Liver (tissue), 9 donors: ENCODE data around the gene NTM. TPM values are rescaled to one million over a fixed set of nuclear protein-coding genes. Genes with fewer than 3 reads are reported as not detected.

ENCODE experiments used
- DNase-seq: peaks from one replicate; pipeline ENCODE4 v3.0.0-alpha.2; 2017; ENCODE audit warnings: low spot score
- H3K27ac ChIP-seq, 2 donors: one replicate each; pipeline ENCODE4 v1.7.0; 2013; ENCODE audit warnings: inconsistent platforms in 2 of 2, low read length in 2 of 2, control low read depth in 1 of 2, low read depth in 1 of 2, mild to moderate bottlenecking in 1 of 2
- H3K27me3 ChIP-seq, 4 donors: one replicate each; pipeline versions ENCODE4 v1.6.1 to v1.7.0; 2013; ENCODE audit warnings: low read length in 3 of 4, inconsistent platforms in 1 of 4, mild to moderate bottlenecking in 1 of 4, moderate library complexity in 1 of 4; ENCODE audit not compliant: control insufficient read depth in 4 of 4, insufficient read depth in 4 of 4
- H3K36me3 ChIP-seq, 4 donors: one replicate each; pipeline versions ENCODE4 v1.6.1 to v1.7.0; 2013; ENCODE audit warnings: low read length in 3 of 4, mild to moderate bottlenecking in 3 of 4, low read depth in 1 of 4, moderate library complexity in 1 of 4; ENCODE audit not compliant: control insufficient read depth in 4 of 4, insufficient read depth in 3 of 4
- H3K4me1 ChIP-seq, 4 donors: one replicate each; pipeline versions ENCODE4 v1.6.1 to v1.7.0; 2013; ENCODE audit warnings: low read length in 3 of 4, mild to moderate bottlenecking in 3 of 4, moderate library complexity in 1 of 4; ENCODE audit not compliant: control insufficient read depth in 4 of 4, insufficient read depth in 4 of 4
- H3K4me3 ChIP-seq, 3 donors: one replicate each; pipeline versions ENCODE4 v1.6.1 to v1.7.0; 2013; ENCODE audit warnings: low read length in 3 of 3, control low read depth in 1 of 3, low read depth in 1 of 3, mild to moderate bottlenecking in 1 of 3
- H3K9ac ChIP-seq, 2 donors: one replicate each; pipeline ENCODE4 v1.7.0; 2013; ENCODE audit warnings: low read length in 2 of 2, mild to moderate bottlenecking in 2 of 2, moderate library complexity in 2 of 2, control low read depth in 1 of 2, low read depth in 1 of 2
- H3K9me3 ChIP-seq, 4 donors: one replicate each; pipeline versions ENCODE4 v1.6.1 to v1.7.0; 2013; ENCODE audit warnings: low read length in 3 of 4; ENCODE audit not compliant: control insufficient read depth in 4 of 4
- EGR1 ChIP-seq, 2 donors: IDR thresholded peaks; 2 replicates each; pipeline ENCODE4 v1.6.1; 2016 to 2018; ENCODE audit warnings: antibody characterized with exemption in 2 of 2, low read depth in 2 of 2
- FOXA1 ChIP-seq: IDR thresholded peaks from 2 replicates; pipeline ENCODE4 v1.6.1; 2016; ENCODE audit warnings: antibody characterized with exemption
- FOXA2 ChIP-seq: IDR thresholded peaks from 2 replicates; pipeline ENCODE4 v1.6.1; 2016; ENCODE audit warnings: antibody characterized with exemption
- GABPA ChIP-seq, 2 donors: IDR thresholded peaks in 1 of 2; conservative IDR thresholded peaks in 1 of 2; 2 replicates each; pipeline ENCODE4 v1.6.1; 2016; ENCODE audit warnings: antibody characterized with exemption in 2 of 2, mild to moderate bottlenecking in 1 of 2, moderate library complexity in 1 of 2
- HNF4A ChIP-seq, 2 donors: conservative IDR thresholded peaks; 2 replicates each; pipeline ENCODE4 v1.6.1; 2016; ENCODE audit warnings: antibody characterized with exemption in 2 of 2, mild to moderate bottlenecking in 2 of 2
- HNF4G ChIP-seq: IDR thresholded peaks from 2 replicates; pipeline ENCODE4 v1.6.1; 2016; ENCODE audit warnings: antibody characterized with exemption
- JUND ChIP-seq, 2 donors: IDR thresholded peaks; 2 replicates each; pipeline ENCODE4 v1.6.1; 2016; ENCODE audit warnings: antibody characterized with exemption in 2 of 2
- NR2F2 ChIP-seq: IDR thresholded peaks from 2 replicates; pipeline ENCODE4 v1.6.1; 2016; ENCODE audit warnings: antibody characterized with exemption
- RAD21 ChIP-seq, 2 donors: IDR thresholded peaks; 2 replicates each; pipeline ENCODE4 v1.6.1; 2016; ENCODE audit warnings: antibody characterized with exemption in 2 of 2, mild to moderate bottlenecking in 2 of 2
- RXRA ChIP-seq, 2 donors: IDR thresholded peaks; 2 replicates each; pipeline ENCODE4 v1.6.1; 2017 to 2018; ENCODE audit warnings: antibody characterized with exemption in 2 of 2, mild to moderate bottlenecking in 1 of 2
- SP1 ChIP-seq: IDR thresholded peaks from 2 replicates; pipeline ENCODE4 v1.6.1; 2018; ENCODE audit warnings: antibody characterized with exemption, mild to moderate bottlenecking
- TAF1 ChIP-seq: conservative IDR thresholded peaks from 2 replicates; pipeline ENCODE4 v1.6.1; 2016; ENCODE audit warnings: antibody characterized with exemption, mild to moderate bottlenecking
- YY1 ChIP-seq: IDR thresholded peaks from 2 replicates; pipeline ENCODE4 v1.6.1; 2016; ENCODE audit warnings: antibody characterized with exemption, mild to moderate bottlenecking
- WGBS: extraction: QIAGEN DNeasy Blood & Tissue Kit; methylation state at CpG from one replicate; pipeline ENCODE4 v1.1.7; 2013; 5-methylcytosine and 5-hydroxymethylcytosine counted together
- polyA plus RNA-seq, 2 donors: library from polyadenylated mRNA; stranded (reverse) in 1 of 2; unstranded in 1 of 2; fragments of 200-250 nt in 1 of 2; fragments of >200 nt in 1 of 2; fragmentation: Nextera tagmentation in 1 of 2; extraction: Ambion mirVana in 1 of 2; gene quantifications; one replicate each; pipeline versions ENCODE4 v1.2.1 to v1.2.3, GENCODE V29; 2013 to 2015
- total RNA-seq, 2 donors: library from RNA; depleted of rRNA; stranded (reverse); fragments of >200 nt; gene quantifications; one replicate each; pipeline ENCODE4 v1.2.3, GENCODE V29; 2014
- TF ChIP-seq, protein P1 (sequence below): fragments of 150-350 bp; IDR thresholded peaks from 2 replicates; pipeline ENCODE4 v1.5.1; 2017; ENCODE audit warnings: improper control_type of control experiment, low read depth, low read length; ENCODE audit not compliant: missing input control
- TF ChIP-seq, protein P2 (sequence below): IDR thresholded peaks from 2 replicates; pipeline ENCODE4 v1.6.1; 2016; ENCODE audit warnings: antibody characterized with exemption
- TF ChIP-seq, protein P3 (sequence below): IDR thresholded peaks from 2 replicates; pipeline ENCODE4 v1.6.1; 2016; ENCODE audit warnings: antibody characterized with exemption
- donor health status: healthy.
- donor health status: healthy.
- donor health status: healthy.
- donor health status: healthy.
- donor health status: healthy.

The NTM gene
- total and polyA plus RNA-seq, 4 donors, result 0.08 to 1.1 (median 0.08) TPM; not detected in 1

DNA sequence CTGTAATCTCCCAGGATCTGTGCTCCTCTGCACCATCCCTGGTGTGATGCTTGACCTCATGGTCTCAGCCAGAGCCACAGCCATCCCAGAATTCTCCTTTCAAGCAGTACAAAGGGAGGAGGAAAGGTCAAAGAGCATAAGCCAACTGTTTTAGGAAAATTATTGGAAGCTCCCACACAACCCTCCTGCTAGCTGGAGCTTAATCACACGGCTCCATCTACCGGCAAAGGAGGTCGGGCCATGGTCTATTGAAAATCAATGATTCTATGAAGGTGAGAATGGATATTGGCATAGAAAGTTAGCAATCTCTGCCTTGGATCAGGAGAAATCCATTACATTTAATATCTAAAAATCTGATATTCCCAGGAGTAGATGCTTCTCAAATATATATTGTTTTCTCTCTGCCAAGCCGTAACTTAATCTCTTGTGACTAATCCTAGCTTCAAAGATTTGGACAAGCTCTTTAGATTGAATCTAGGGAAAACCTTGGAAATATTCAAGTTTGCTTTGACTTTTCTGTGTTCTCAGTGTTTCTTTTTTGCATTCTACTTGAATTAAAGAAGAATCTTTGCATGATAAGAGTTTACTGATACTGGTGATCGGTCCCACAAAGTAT is 259.6 kb downstream of the NTM start (continued):
- TF ChIP-seq, protein P1, sequence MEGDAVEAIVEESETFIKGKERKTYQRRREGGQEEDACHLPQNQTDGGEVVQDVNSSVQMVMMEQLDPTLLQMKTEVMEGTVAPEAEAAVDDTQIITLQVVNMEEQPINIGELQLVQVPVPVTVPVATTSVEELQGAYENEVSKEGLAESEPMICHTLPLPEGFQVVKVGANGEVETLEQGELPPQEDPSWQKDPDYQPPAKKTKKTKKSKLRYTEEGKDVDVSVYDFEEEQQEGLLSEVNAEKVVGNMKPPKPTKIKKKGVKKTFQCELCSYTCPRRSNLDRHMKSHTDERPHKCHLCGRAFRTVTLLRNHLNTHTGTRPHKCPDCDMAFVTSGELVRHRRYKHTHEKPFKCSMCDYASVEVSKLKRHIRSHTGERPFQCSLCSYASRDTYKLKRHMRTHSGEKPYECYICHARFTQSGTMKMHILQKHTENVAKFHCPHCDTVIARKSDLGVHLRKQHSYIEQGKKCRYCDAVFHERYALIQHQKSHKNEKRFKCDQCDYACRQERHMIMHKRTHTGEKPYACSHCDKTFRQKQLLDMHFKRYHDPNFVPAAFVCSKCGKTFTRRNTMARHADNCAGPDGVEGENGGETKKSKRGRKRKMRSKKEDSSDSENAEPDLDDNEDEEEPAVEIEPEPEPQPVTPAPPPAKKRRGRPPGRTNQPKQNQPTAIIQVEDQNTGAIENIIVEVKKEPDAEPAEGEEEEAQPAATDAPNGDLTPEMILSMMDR, result no peak
- TF ChIP-seq FOXA1 (no peak), EGR1 (IDR thresholded peaks at IDR 0.05; ENCODE audit: low read depth in 2 of 2) (no peak), FOXA2 (no peak), TAF1 (no peak)

DNA sequence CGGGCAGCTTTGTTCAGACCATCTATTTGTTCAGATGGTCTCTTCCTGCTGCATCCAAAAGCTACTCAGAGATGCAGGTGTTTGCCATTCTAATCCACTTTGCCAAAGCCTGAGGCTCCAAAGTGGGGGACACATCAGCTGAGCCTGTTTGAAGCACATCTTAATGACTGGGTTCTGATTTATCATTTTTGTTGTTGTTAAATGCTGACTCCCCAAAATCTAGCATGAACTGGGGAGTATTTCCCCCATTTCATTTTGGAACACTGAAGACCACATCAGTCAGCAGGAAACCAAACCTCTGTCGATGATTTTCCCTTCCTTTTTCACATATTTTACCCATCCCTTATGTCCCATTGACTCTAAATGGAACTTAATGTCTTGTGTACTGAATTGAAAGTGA is 262.6 kb downstream of the NTM start:
- Histone ChIP-seq H3K4me1 (no peaks in the 10 kb centered on the region), H3K27me3 (peaks cover 0 to 8% (median 0%) of the 10 kb centered on the region in 4 donors), H3K9ac (no peak overlapping the region), H3K9me3 (peaks cover 0 to 3% (median 0%) of the 10 kb centered on the region in 4 donors), H3K4me3 (no peak overlapping the region), H3K36me3 (no peaks in the 10 kb centered on the region), H3K27ac (no peak overlapping the region)
- no peak for DNase-seq
- WGBS, result 83% methylated on average over 2 of the region's 2 CpGs
- TF ChIP-seq RAD21 (IDR thresholded peaks at IDR 0.05), result no peak
- TF ChIP-seq, protein P1, result no peak
- TF ChIP-seq HNF4A (conservative IDR thresholded peaks at IDR 0.05), result no peak
- no peak for TF ChIP-seq FOXA1
- TF ChIP-seq YY1, result no peak
- no peak for TF ChIP-seq FOXA2
- no peak for TF ChIP-seq NR2F2
- TF ChIP-seq, protein P2, sequence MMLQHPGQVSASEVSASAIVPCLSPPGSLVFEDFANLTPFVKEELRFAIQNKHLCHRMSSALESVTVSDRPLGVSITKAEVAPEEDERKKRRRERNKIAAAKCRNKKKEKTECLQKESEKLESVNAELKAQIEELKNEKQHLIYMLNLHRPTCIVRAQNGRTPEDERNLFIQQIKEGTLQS, result no peak
- no peak for TF ChIP-seq TAF1
- no peak for TF ChIP-seq GABPA (IDR thresholded peaks at IDR 0.05 in 1 of 2, conservative IDR thresholded peaks at IDR 0.05 in 1 of 2)
- TF ChIP-seq JUND (IDR thresholded peaks at IDR 0.05), result no peak

DNA sequence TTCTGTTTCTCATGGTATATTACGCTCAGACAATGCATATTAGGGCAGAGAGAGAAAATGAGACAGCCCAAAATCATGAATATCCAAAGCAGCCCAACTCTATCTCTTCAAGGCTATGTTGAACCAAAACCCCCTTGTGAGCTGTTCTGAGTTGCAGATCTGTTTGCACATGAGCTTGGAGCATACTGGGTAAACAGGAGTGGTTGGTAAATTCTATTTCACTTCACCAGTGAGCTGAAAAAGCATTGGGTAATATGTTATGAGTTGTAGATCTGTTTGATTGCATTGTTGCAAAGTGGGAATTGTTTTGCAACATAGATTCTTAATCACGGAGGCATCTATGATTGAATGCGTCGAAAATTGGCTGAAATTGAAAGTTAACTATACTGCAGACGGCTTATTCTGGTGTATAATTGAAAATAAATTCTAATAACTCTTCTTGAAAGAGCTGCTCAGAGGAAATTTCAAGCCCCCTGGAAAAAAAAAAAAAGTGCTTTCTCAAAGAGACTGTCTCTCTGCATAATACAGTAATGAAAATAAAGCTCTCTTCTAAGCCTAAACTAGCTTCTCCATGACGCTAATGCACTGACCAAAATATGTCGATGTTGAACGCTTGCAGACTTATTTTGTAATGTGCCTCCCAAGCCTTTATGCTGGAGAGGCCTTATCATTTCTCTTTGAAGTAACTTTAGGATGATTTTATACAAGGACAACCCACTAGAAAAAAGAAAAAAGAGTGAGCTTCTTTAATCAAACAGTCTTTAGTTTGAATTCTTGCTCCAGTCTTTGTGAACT is 263.7 kb downstream of the NTM start:
- no peak for DNase-seq
- Histone ChIP-seq H3K9ac (no peak overlapping the region), H3K27me3 (peaks cover 0 to 8% (median 0%) of the 10 kb centered on the region in 4 donors), H3K9me3 (peaks cover 0 to 3% (median 0%) of the 10 kb centered on the region in 4 donors), H3K27ac (no peak overlapping the region), H3K4me3 (no peak overlapping the region), H3K4me1 (no peaks in the 10 kb centered on the region), H3K36me3 (no peaks in the 10 kb centered on the region)
- WGBS, result 68% methylated on average over 8 of the region's 8 CpGs
- TF ChIP-seq FOXA1 (no peak), SP1 (no peak), TAF1 (no peak), EGR1 (IDR thresholded peaks at IDR 0.05; ENCODE audit: low read depth in 2 of 2) (no peak), GABPA (IDR thresholded peaks at IDR 0.05 in 1 of 2, conservative IDR thresholded peaks at IDR 0.05 in 1 of 2) (no peak), HNF4G (no peak), RXRA (IDR thresholded peaks at IDR 0.05) (no peak), YY1 (no peak)
- TF ChIP-seq, protein P1, result no peak
- TF ChIP-seq, protein P3, sequence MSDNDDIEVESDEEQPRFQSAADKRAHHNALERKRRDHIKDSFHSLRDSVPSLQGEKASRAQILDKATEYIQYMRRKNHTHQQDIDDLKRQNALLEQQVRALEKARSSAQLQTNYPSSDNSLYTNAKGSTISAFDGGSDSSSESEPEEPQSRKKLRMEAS, result no peak
- TF ChIP-seq, protein P2, result no peak
